Astrocyte (in vitro differentiated cells and primary cell): Measurements from ENCODE around the gene TENM4. TPM values are rescaled to one million over a fixed set of nuclear protein-coding genes. Genes with fewer than 3 reads are reported as not detected.

Source experiments
- DNase-seq: peaks from one replicate; pipeline ENCODE4 v3.0.0-alpha.2; 2010; ENCODE audit warnings: low read depth
- FAIRE-seq: peaks from 2 replicates; lab custom pipeline; 2011; peaks lifted over from hg19 to GRCh38; lab: Jason Lieb, UNC
- H2AFZ ChIP-seq: 2 replicates; pipeline ENCODE4 v1.6.0; 2012; ENCODE audit warnings: low read depth, low read length, inconsistent platforms
- H3K27ac ChIP-seq: 2 replicates; pipeline ENCODE4 v1.5.1; 2011; ENCODE audit warnings: low read depth, low read length, inconsistent platforms
- H3K27me3 ChIP-seq: 2 replicates; pipeline ENCODE4 v1.6.0; 2011; ENCODE audit warnings: low read length, inconsistent platforms; ENCODE audit not compliant: insufficient read depth
- H3K36me3 ChIP-seq: 2 replicates; pipeline ENCODE4 v1.5.1; 2011; ENCODE audit warnings: low read length, inconsistent platforms; ENCODE audit not compliant: insufficient read depth
- H3K4me1 ChIP-seq: 2 replicates; pipeline ENCODE4 v1.5.1; 2011; ENCODE audit warnings: low read length, inconsistent platforms; ENCODE audit not compliant: insufficient read depth
- H3K4me2 ChIP-seq: 2 replicates; pipeline ENCODE4 v1.6.0; 2012; ENCODE audit warnings: low read length, inconsistent platforms
- H3K4me3 ChIP-seq: 2 replicates; pipeline ENCODE4 v1.5.1; 2011; ENCODE audit warnings: low read depth, mild to moderate bottlenecking, low read length, inconsistent platforms; ENCODE audit not compliant: insufficient read depth
- H3K79me2 ChIP-seq: 2 replicates; pipeline ENCODE4 v1.6.0; 2012; ENCODE audit warnings: mild to moderate bottlenecking, low read length, inconsistent platforms; ENCODE audit not compliant: insufficient read depth
- H3K9ac ChIP-seq: 2 replicates; pipeline ENCODE4 v1.6.0; 2012; ENCODE audit warnings: mild to moderate bottlenecking, low read length, inconsistent platforms
- H3K9me3 ChIP-seq: 2 replicates; pipeline ENCODE4 v1.5.1; 2012; ENCODE audit warnings: low read depth, mild to moderate bottlenecking, low read length, inconsistent platforms; ENCODE audit not compliant: insufficient read depth
- H4K20me1 ChIP-seq: 2 replicates; pipeline ENCODE4 v1.6.0; 2012; ENCODE audit warnings: low read length, inconsistent platforms; ENCODE audit not compliant: insufficient read depth
- H3K27ac Mint-ChIP-seq: one replicate; pipeline ENCODE4 v1.8.0; 2021; ENCODE audit warnings: mild to moderate bottlenecking, mixed read lengths; ENCODE audit not compliant: unreplicated experiment
- H3K27me3 Mint-ChIP-seq: one replicate; pipeline ENCODE4 v1.8.0; 2021; ENCODE audit warnings: low read depth, mixed read lengths; ENCODE audit not compliant: unreplicated experiment
- H3K36me3 Mint-ChIP-seq: one replicate; pipeline ENCODE4 v1.8.0; 2021; ENCODE audit warnings: low read depth, mixed read lengths; ENCODE audit not compliant: unreplicated experiment
- H3K4me1 Mint-ChIP-seq: one replicate; pipeline ENCODE4 v1.8.0; 2021; ENCODE audit warnings: low read depth, mixed read lengths; ENCODE audit not compliant: unreplicated experiment
- H3K4me3 Mint-ChIP-seq: one replicate; pipeline ENCODE4 v1.8.0; 2021; ENCODE audit warnings: mild to moderate bottlenecking, moderate library complexity, mixed read lengths; ENCODE audit not compliant: unreplicated experiment
- H3K9me3 Mint-ChIP-seq: one replicate; pipeline ENCODE4 v1.8.0; 2021; ENCODE audit warnings: mild to moderate bottlenecking, mixed read lengths; ENCODE audit not compliant: unreplicated experiment
- CTCF ChIP-seq: IDR thresholded peaks from 2 replicates; pipeline ENCODE4 v1.5.1; 2011; ENCODE audit warnings: low read depth, mild to moderate bottlenecking, inconsistent platforms, low read length, moderate library complexity; ENCODE audit not compliant: insufficient read depth
- EZH2 ChIP-seq: IDR thresholded peaks from 2 replicates; pipeline ENCODE4 v1.6.1; 2012; ENCODE audit warnings: mild to moderate bottlenecking, low read length, inconsistent platforms; ENCODE audit not compliant: insufficient read depth
- total RNA-seq: library from RNA; stranded (reverse); gene quantifications from 2 replicates; pipeline ENCODE4 v1.2.1, GENCODE V29; 2021

Gene TENM4
- total RNA-seq, 1 donor from 2014 or later, result 7.5 TPM

- no peak overlapping the region for H3K9ac ChIP-seq
- DNase-seq (no peak), FAIRE-seq (no peak)
- Mint-ChIP-seq H3K27ac (no peak overlapping the region), H3K36me3 (no peaks in the 10 kb centered on the region), H3K4me1 (no peaks in the 10 kb centered on the region), H3K9me3 (no peaks in the 10 kb centered on the region), H3K27me3 (peaks cover 42% of the 10 kb centered on the region), H3K4me3 (no peak overlapping the region)
- H3K36me3 ChIP-seq, result no peaks in the 10 kb centered on the region
- no peaks in the 10 kb centered on the region for H3K9me3 ChIP-seq
- H3K79me2 ChIP-seq, result no peaks in the 10 kb centered on the region
- TF ChIP-seq EZH2 (no peak), CTCF (no peak)
- H4K20me1 ChIP-seq, result no peaks in the 10 kb centered on the region
- H3K4me1 ChIP-seq, result no peaks in the 10 kb centered on the region
- H3K4me2 ChIP-seq, result no peak overlapping the region
- no peaks in the 10 kb centered on the region for H3K27me3 ChIP-seq
- H3K4me3 ChIP-seq, result no peak overlapping the region
- H2AFZ ChIP-seq, result no peak overlapping the region
- no peak overlapping the region for H3K27ac ChIP-seq
Observed at GRCh38 chr11:78929906-78930220, 511.0 kb downstream of the TENM4 start.

GRCh38 chr11:78929207-78929905 is 511.5 kb downstream of the TENM4 start:
- Mint-ChIP-seq H3K4me3 (no peak overlapping the region), H3K27me3 (peaks cover 44% of the 10 kb centered on the region), H3K27ac (no peak overlapping the region), H3K9me3 (no peaks in the 10 kb centered on the region), H3K4me1 (no peaks in the 10 kb centered on the region), H3K36me3 (no peaks in the 10 kb centered on the region)
- H3K9ac ChIP-seq, result no peak overlapping the region
- H3K9me3 ChIP-seq, result no peaks in the 10 kb centered on the region
- no peak for FAIRE-seq
- H4K20me1 ChIP-seq, result no peaks in the 10 kb centered on the region
- H3K4me2 ChIP-seq, result no peak overlapping the region
- TF ChIP-seq CTCF (no peak), EZH2 (no peak)
- H3K36me3 ChIP-seq, result no peaks in the 10 kb centered on the region
- H3K79me2 ChIP-seq, result no peaks in the 10 kb centered on the region
- no peaks in the 10 kb centered on the region for H3K4me1 ChIP-seq
- no peak overlapping the region for H3K27ac ChIP-seq
- DNase-seq, result no peak
- H3K4me3 ChIP-seq, result no peak overlapping the region
- H2AFZ ChIP-seq, result no peak overlapping the region
- H3K27me3 ChIP-seq, result no peaks in the 10 kb centered on the region

- no peak overlapping the region for H3K4me2 ChIP-seq
- H3K79me2 ChIP-seq, result no peaks in the 10 kb centered on the region
- H3K4me1 ChIP-seq, result no peaks in the 10 kb centered on the region
- no peaks in the 10 kb centered on the region for H3K36me3 ChIP-seq
- no peak for TF ChIP-seq CTCF
- no peak for TF ChIP-seq EZH2
- DNase-seq (no peak), FAIRE-seq (no peak)
- no peaks in the 10 kb centered on the region for H3K4me1 Mint-ChIP-seq
- H3K27me3 Mint-ChIP-seq, result peaks cover 50% of the 10 kb centered on the region
- H3K27ac Mint-ChIP-seq, result no peak overlapping the region
- H3K27ac ChIP-seq, result no peak overlapping the region
- no peaks in the 10 kb centered on the region for H3K9me3 ChIP-seq
- H3K9me3 Mint-ChIP-seq, result no peaks in the 10 kb centered on the region
- H3K27me3 ChIP-seq, result no peaks in the 10 kb centered on the region
- no peak overlapping the region for H3K4me3 ChIP-seq
- no peak overlapping the region for H2AFZ ChIP-seq
- no peak overlapping the region for H3K4me3 Mint-ChIP-seq
- no peak overlapping the region for H3K9ac ChIP-seq
- H3K36me3 Mint-ChIP-seq, result no peaks in the 10 kb centered on the region
- no peaks in the 10 kb centered on the region for H4K20me1 ChIP-seq
Observed at GRCh38 chr11:78927511-78927910, 513.3 kb downstream of the TENM4 start.
